HCT116 (cell line): ENCODE data around the gene GABBR2. TPM values are rescaled to one million over a fixed set of nuclear protein-coding genes. Genes with fewer than 3 reads are reported as not detected.
"Not testable (repeated sequence)": the region's sequence is repeated elsewhere in the genome, so short reads cannot be mapped to it uniquely, and the experiment has no call there.

Experiments used
- ATAC-seq: fragments of 200-7000 bp; cut with Tn5 transposase; 2 replicates; pipeline ENCODE4 v1.9.1; 2020; ENCODE audit warnings: mild to moderate bottlenecking, moderate library complexity
- BruUV-seq: library from RNA; stranded (reverse); fragments of 400-500 nt; replicated peaks from 2 replicates; lab custom pipeline; 2021; lab: Mats Ljungman, UMichigan
- CTCF ChIA-PET: fragments of 300-600 bp; sonication (Branson Sonifier 250); formaldehyde crosslinking; loops from one replicate; lab custom pipeline; 2021; ENCODE audit warnings: antibody characterized with exemption; lab: Charles Lee
- POLR2A ChIA-PET: fragments of 300-600, 350-600 bp; sonication (Branson Sonifier 250); formaldehyde crosslinking; loops from one replicate; lab custom pipeline; 2021; ENCODE audit warnings: antibody characterized with exemption; lab: Charles Lee
- RAD21 ChIA-PET, 2 experiments: fragments of 300-600 bp; sonication (Branson Sonifier 250); formaldehyde crosslinking; loops; one replicate each; lab custom pipeline; 2023; ENCODE audit warnings: low total read pairs in 2 of 2; ENCODE audit not compliant: uncharacterized antibody in 2 of 2, unreplicated experiment in 2 of 2, low non-redundant PET in 1 of 2; lab: Charles Lee
- DNase-seq: peaks from one replicate; pipeline ENCODE4 v3.0.0-alpha.2; 2010; ENCODE audit warnings: low read depth, low spot score
- H2AFZ ChIP-seq: fragments of 200-600 bp; shearing (Covaris generic), sonication (generic); 2 replicates; pipeline ENCODE4 v1.6.1; 2017; ENCODE audit warnings: low read depth, mixed run types, mixed read lengths, antibody characterized with exemption, low read length; ENCODE audit not compliant: poor library complexity, severe bottlenecking
- H3K27ac ChIP-seq: 2 replicates; pipeline ENCODE4 v1.5.1; 2012; ENCODE audit warnings: low read depth, low read length
- H3K27me3 ChIP-seq: fragments of 200-600 bp; sonication (generic); 2 replicates; pipeline ENCODE4 v1.6.1; 2016; ENCODE audit warnings: mixed run types, low read length, mixed read lengths; ENCODE audit not compliant: insufficient read depth
- H3K36me3 ChIP-seq, 2 experiments: fragments of 200-500 bp in 1 of 2; fragments of 200-600 bp in 1 of 2; sonication (Bioruptor generic) in 1 of 2; sonication (generic) in 1 of 2; 2 replicates each; pipeline versions ENCODE4 v1.5.1 to v1.6.1; 2014 to 2016; ENCODE audit warnings: low read length in 2 of 2, inconsistent platforms in 1 of 2, mixed read lengths in 1 of 2, mixed run types in 1 of 2; ENCODE audit not compliant: insufficient read depth in 2 of 2, control insufficient read depth in 1 of 2
- H3K4me1 ChIP-seq, 2 experiments: fragments of 200-600 bp in 1 of 2; sonication (generic) in 1 of 2; 2 replicates each; pipeline versions ENCODE4 v1.5.1 to v1.6.1; 2012 to 2017; ENCODE audit warnings: low read length in 2 of 2, inconsistent platforms in 1 of 2, mild to moderate bottlenecking in 1 of 2, mixed read lengths in 1 of 2, mixed run types in 1 of 2, moderate library complexity in 1 of 2; ENCODE audit not compliant: insufficient read depth in 2 of 2, control insufficient read depth in 1 of 2
- H3K4me2 ChIP-seq: fragments of 200-600 bp; sonication (generic); 2 replicates; pipeline ENCODE4 v1.6.1; 2017; ENCODE audit warnings: mixed run types, low read length, mixed read lengths
- H3K4me3 ChIP-seq, 2 experiments: fragments of 200-600 bp in 1 of 2; sonication (generic) in 1 of 2; replicated peaks in 1 of 2; 2 replicates each; pipeline ENCODE4 v1.5.1; 2011 to 2016; ENCODE audit warnings: low read length in 2 of 2, control low read depth in 1 of 2, low read depth in 1 of 2, mild to moderate bottlenecking in 1 of 2, mixed read lengths in 1 of 2, mixed run types in 1 of 2
- H3K79me2 ChIP-seq: fragments of 200-600 bp; sonication (generic); 2 replicates; pipeline ENCODE4 v1.6.1; 2017; ENCODE audit warnings: mild to moderate bottlenecking, mixed run types, low read length, moderate library complexity, mixed read lengths; ENCODE audit not compliant: insufficient read depth
- H3K9ac ChIP-seq: fragments of 200-600 bp; sonication (generic); 2 replicates; pipeline ENCODE4 v1.6.1; 2016; ENCODE audit warnings: low read length, mixed read lengths
- H3K9me2 ChIP-seq: fragments of 200-600 bp; sonication (generic), shearing (Covaris generic); 2 replicates; pipeline ENCODE4 v1.6.1; 2017; ENCODE audit warnings: mixed run types, mild to moderate bottlenecking, moderate library complexity; ENCODE audit not compliant: insufficient read depth
- H3K9me3 ChIP-seq, 2 experiments: fragments of 200-500 bp in 1 of 2; fragments of 200-600 bp in 1 of 2; sonication (Bioruptor generic) in 1 of 2; sonication (generic) in 1 of 2; 2 replicates each; pipeline ENCODE4 v1.6.1; 2014 to 2017; ENCODE audit warnings: low read length in 2 of 2, mixed read lengths in 2 of 2, inconsistent platforms in 1 of 2, low read depth in 1 of 2, mild to moderate bottlenecking in 1 of 2, mixed run types in 1 of 2, moderate library complexity in 1 of 2; ENCODE audit not compliant: control insufficient read depth in 1 of 2, insufficient read depth in 1 of 2
- H4K20me1 ChIP-seq: fragments of 200-600 bp; sonication (generic), shearing (Covaris generic); 2 replicates; pipeline ENCODE4 v1.6.1; 2017; ENCODE audit warnings: mixed run types, mild to moderate bottlenecking, moderate library complexity; ENCODE audit not compliant: insufficient read depth
- EGR1 ChIP-seq: IDR thresholded peaks from 2 replicates; pipeline ENCODE4 v1.6.1; 2012; ENCODE audit warnings: low read depth
- JUND ChIP-seq: IDR thresholded peaks from 2 replicates; pipeline ENCODE4 v1.6.1; 2012
- POLR2A ChIP-seq: IDR thresholded peaks from 2 replicates; pipeline ENCODE4 v1.7.0; 2011; ENCODE audit warnings: borderline replicate concordance; ENCODE audit not compliant: insufficient read depth, insufficient read length; ENCODE audit errors: extremely low read depth
- RAD21 ChIP-seq: IDR thresholded peaks from 2 replicates; pipeline ENCODE4 v1.6.1; 2012; ENCODE audit warnings: low read depth, mild to moderate bottlenecking
- SP1 ChIP-seq: IDR thresholded peaks from 2 replicates; pipeline ENCODE4 v1.6.1; 2012; ENCODE audit warnings: low read depth
- SRF ChIP-seq: IDR thresholded peaks from 2 replicates; pipeline ENCODE4 v1.6.1; 2012; ENCODE audit warnings: low read depth
- ZNF274 ChIP-seq: fragments of 200-500 bp; sonication (Bioruptor generic); IDR thresholded peaks from 2 replicates; pipeline ENCODE4 v1.6.1; 2014; ENCODE audit warnings: mild to moderate bottlenecking, low read depth, low read length, inconsistent platforms
- intact Hi-C: fragments of 100-400 bp; cut with micrococcal nuclease; formaldehyde crosslinking; loops from 2 replicates; pipeline ENCODE4 v1.10.0; 2022
- total RNA-seq: library from RNA; stranded (reverse); gene quantifications from one replicate; pipeline ENCODE4 v1.2.1, GENCODE V29; 2021; ENCODE audit not compliant: unreplicated experiment
- TF ChIP-seq, protein P1 (sequence below): IDR thresholded peaks from 2 replicates; pipeline ENCODE4 v1.6.1; 2012; ENCODE audit warnings: low read depth

GABBR2 gene
- total RNA-seq, 1 experiment from 2014 or later = 0.15 TPM

DNA sequence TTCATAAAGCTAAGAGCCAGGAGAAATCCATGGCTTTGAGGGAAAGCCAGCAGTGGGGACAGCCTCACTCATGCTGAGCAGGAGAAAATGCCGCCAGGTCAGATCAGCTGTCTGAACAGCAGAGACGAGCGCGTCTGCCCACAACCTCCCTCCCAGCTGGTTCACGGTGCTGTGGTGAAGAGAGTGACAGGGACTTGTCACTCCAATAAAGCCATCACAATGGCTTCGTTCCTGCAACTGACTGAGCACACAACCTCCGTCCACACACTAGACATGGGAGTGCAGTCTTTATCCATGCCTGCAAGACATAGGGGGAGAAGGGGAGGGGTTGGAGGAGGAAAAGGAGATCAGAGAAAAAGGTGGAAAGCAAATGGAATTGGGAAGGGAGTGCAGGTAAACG is 206.9 kb downstream of the GABBR2 start:
- Histone ChIP-seq H3K4me1 (no peaks in the 10 kb centered on the region), H3K4me2 (no peak overlapping the region), H3K9me3 (no peaks in the 10 kb centered on the region), H3K9ac (no peak overlapping the region), H3K79me2 (no peaks in the 10 kb centered on the region), H3K27me3 (peaks cover 5% of the 10 kb centered on the region; the same call in 1 of the 2 replicates), H3K36me3 (no peaks in the 10 kb centered on the region), H3K9me2 (no peaks in the 10 kb centered on the region), H3K27ac (no peak overlapping the region), H4K20me1 (no peaks in the 10 kb centered on the region), H3K4me3 (no peak overlapping the region), H2AFZ (no peak overlapping the region)
- TF ChIP-seq SRF (no peak), RAD21 (no peak), EGR1 (no peak), POLR2A (no peak), ZNF274 (no peak), JUND (no peak), SP1 (no peak)
- TF ChIP-seq, protein P1, sequence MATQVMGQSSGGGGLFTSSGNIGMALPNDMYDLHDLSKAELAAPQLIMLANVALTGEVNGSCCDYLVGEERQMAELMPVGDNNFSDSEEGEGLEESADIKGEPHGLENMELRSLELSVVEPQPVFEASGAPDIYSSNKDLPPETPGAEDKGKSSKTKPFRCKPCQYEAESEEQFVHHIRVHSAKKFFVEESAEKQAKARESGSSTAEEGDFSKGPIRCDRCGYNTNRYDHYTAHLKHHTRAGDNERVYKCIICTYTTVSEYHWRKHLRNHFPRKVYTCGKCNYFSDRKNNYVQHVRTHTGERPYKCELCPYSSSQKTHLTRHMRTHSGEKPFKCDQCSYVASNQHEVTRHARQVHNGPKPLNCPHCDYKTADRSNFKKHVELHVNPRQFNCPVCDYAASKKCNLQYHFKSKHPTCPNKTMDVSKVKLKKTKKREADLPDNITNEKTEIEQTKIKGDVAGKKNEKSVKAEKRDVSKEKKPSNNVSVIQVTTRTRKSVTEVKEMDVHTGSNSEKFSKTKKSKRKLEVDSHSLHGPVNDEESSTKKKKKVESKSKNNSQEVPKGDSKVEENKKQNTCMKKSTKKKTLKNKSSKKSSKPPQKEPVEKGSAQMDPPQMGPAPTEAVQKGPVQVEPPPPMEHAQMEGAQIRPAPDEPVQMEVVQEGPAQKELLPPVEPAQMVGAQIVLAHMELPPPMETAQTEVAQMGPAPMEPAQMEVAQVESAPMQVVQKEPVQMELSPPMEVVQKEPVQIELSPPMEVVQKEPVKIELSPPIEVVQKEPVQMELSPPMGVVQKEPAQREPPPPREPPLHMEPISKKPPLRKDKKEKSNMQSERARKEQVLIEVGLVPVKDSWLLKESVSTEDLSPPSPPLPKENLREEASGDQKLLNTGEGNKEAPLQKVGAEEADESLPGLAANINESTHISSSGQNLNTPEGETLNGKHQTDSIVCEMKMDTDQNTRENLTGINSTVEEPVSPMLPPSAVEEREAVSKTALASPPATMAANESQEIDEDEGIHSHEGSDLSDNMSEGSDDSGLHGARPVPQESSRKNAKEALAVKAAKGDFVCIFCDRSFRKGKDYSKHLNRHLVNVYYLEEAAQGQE = no peak
- ChIA-PET CTCF (no interaction called here), POLR2A (no interaction called here), RAD21 (no interaction called here)
- no TSS peak for BruUV-seq
- DNase-seq (no peak), ATAC-seq (no peak)
- intact Hi-C loops = no loop called here

DNA sequence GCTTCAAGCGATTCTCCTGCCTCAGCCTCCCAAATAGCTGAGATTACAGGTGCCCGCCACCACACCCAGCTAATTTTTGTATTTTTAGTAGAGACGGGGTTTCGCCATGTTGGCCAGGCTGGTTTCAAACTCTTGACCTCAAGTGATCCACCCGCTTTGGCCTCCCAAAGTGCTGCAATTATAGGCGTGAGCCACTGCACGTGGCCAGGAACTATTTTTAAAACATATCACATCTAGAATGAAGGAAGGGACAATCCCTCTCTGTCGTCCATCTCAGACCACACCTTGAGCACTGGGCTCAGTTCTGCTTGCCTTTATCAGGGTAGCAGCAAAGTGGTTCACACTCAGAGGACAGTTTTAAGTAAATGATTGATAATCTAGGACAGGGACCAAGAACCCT is 207.5 kb downstream of the GABBR2 start:
- POLR2A ChIA-PET, H2AFZ ChIP-seq, H3K27me3 ChIP-seq, H3K4me2 ChIP-seq, H3K4me3 ChIP-seq, ATAC-seq, H3K27ac ChIP-seq, H3K9me3 ChIP-seq, H3K9ac ChIP-seq, BruUV-seq, H3K36me3 ChIP-seq, H3K9me2 ChIP-seq, H4K20me1 ChIP-seq, CTCF ChIA-PET, DNase-seq, H3K4me1 ChIP-seq, RAD21 ChIA-PET, H3K79me2 ChIP-seq, intact Hi-C loops: not testable (repeated sequence)
